GM23338 (cell line): Measurements from ENCODE around the gene GADD45A. TPM values are rescaled to one million over a fixed set of nuclear protein-coding genes. Genes with fewer than 3 reads are reported as not detected.

Experiments
- ATAC-seq: fragments of 200-7000 bp; cut with Tn5 transposase; 3 replicates; pipeline ENCODE4 v1.9.1; 2020
- DNase-seq: peaks from one replicate; pipeline ENCODE4 v3.0.0-alpha.2; 2015; ENCODE audit warnings: low spot score
- H2AFZ ChIP-seq: fragments of 200-600 bp; sonication (generic); 2 replicates; pipeline ENCODE4 v1.8.0; 2016; ENCODE audit warnings: antibody characterized with exemption, mild to moderate bottlenecking, moderate library complexity
- H3F3A ChIP-seq: fragments of 200-600 bp; sonication (generic); replicated peaks from 2 replicates; pipeline ENCODE4 v1.8.0; 2017; ENCODE audit warnings: antibody characterized with exemption, mixed run types, low read depth
- H3K27ac ChIP-seq: fragments of 200-600 bp; sonication (generic); 2 replicates; pipeline ENCODE4 v1.6.1; 2016; ENCODE audit warnings: low read depth
- H3K27me3 ChIP-seq: fragments of 200-600 bp; sonication (generic); 2 replicates; pipeline ENCODE4 v1.8.0; 2016; ENCODE audit warnings: mild to moderate bottlenecking, mixed run types, moderate library complexity; ENCODE audit not compliant: insufficient read depth
- H3K36me3 ChIP-seq: fragments of 200-600 bp; sonication (generic); 2 replicates; pipeline ENCODE4 v1.8.0; 2016; ENCODE audit warnings: mild to moderate bottlenecking; ENCODE audit not compliant: insufficient read depth
- H3K4me1 ChIP-seq: fragments of 200-600 bp; sonication (generic); 2 replicates; pipeline ENCODE4 v1.8.0; 2016; ENCODE audit warnings: mild to moderate bottlenecking, moderate library complexity; ENCODE audit not compliant: insufficient read depth
- H3K4me2 ChIP-seq: fragments of 200-600 bp; sonication (generic); 2 replicates; pipeline ENCODE4 v1.7.1; 2017; ENCODE audit warnings: mixed run types
- H3K4me3 ChIP-seq: fragments of 200-600 bp; sonication (generic); 2 replicates; pipeline ENCODE4 v1.6.1; 2016; ENCODE audit warnings: mixed run types
- H3K79me2 ChIP-seq: fragments of 200-600 bp; sonication (generic); replicated peaks from 2 replicates; pipeline ENCODE4 v1.8.0; 2017; ENCODE audit warnings: mild to moderate bottlenecking; ENCODE audit not compliant: insufficient read depth
- H3K9me2 ChIP-seq: fragments of 200-600 bp; sonication (generic); 2 replicates; pipeline ENCODE4 v1.8.0; 2017; ENCODE audit not compliant: insufficient read depth
- H4K20me1 ChIP-seq: fragments of 200-600 bp; sonication (generic); replicated peaks from 2 replicates; pipeline ENCODE4 v1.8.0; 2017; ENCODE audit warnings: mild to moderate bottlenecking; ENCODE audit not compliant: insufficient read depth
- H3K27ac Mint-ChIP-seq: 2 replicates; pipeline ENCODE4 v1.8.0; 2020; ENCODE audit warnings: inconsistent platforms, mild to moderate bottlenecking, moderate library complexity, mixed read lengths
- H3K27me3 Mint-ChIP-seq: 3 replicates; pipeline ENCODE4 v1.8.0; 2022; ENCODE audit warnings: low read depth, mild to moderate bottlenecking, moderate library complexity, mixed read lengths, inconsistent platforms; ENCODE audit not compliant: insufficient read depth, poor library complexity
- H3K36me3 Mint-ChIP-seq: 3 replicates; pipeline ENCODE4 v1.8.0; 2021; ENCODE audit warnings: low read depth, mild to moderate bottlenecking, inconsistent platforms, moderate library complexity, mixed read lengths
- H3K4me1 Mint-ChIP-seq: 3 replicates; pipeline ENCODE4 v1.8.0; 2020; ENCODE audit warnings: mild to moderate bottlenecking, inconsistent platforms, mixed read lengths
- H3K4me3 Mint-ChIP-seq: 3 replicates; pipeline ENCODE4 v1.8.0; 2021; ENCODE audit warnings: moderate library complexity, mild to moderate bottlenecking, inconsistent platforms, mixed read lengths
- H3K9me3 Mint-ChIP-seq: 3 replicates; pipeline ENCODE4 v1.8.0; 2020; ENCODE audit warnings: moderate library complexity, mild to moderate bottlenecking, inconsistent platforms, mixed read lengths
- CREB1 ChIP-seq: fragments of 250-450 bp; sonication (Bioruptor Pico); IDR thresholded peaks from 2 replicates; pipeline ENCODE4 v1.5.0; 2020; ENCODE audit warnings: low read depth, mild to moderate bottlenecking, moderate library complexity
- JUNB ChIP-seq: IDR thresholded peaks from one replicate; pipeline ENCODE4 v1.6.1; 2016; ENCODE audit warnings: antibody characterized with exemption; ENCODE audit not compliant: unreplicated experiment
- NANOG ChIP-seq: IDR thresholded peaks from 2 replicates; pipeline ENCODE4 v1.6.1; 2016; ENCODE audit warnings: antibody characterized with exemption, borderline replicate concordance
- STAT1 ChIP-seq: IDR thresholded peaks from one replicate; pipeline ENCODE4 v1.6.1; 2016; ENCODE audit warnings: antibody characterized with exemption; ENCODE audit not compliant: unreplicated experiment
- ZNF331 ChIP-seq: fragments of 250-450 bp; sonication (Bioruptor Pico); IDR thresholded peaks from 2 replicates; pipeline ENCODE4 v1.5.0; 2020; ENCODE audit warnings: low read depth, mild to moderate bottlenecking, moderate library complexity
- ZNF462 ChIP-seq: fragments of 250-450 bp; sonication (Bioruptor Pico); IDR thresholded peaks from 2 replicates; pipeline ENCODE4 v1.5.0; 2020; ENCODE audit warnings: mild to moderate bottlenecking, moderate library complexity
- polyA plus RNA-seq: library from polyadenylated mRNA; unstranded; fragments of >200 nt; fragmentation: Nextera tagmentation; extraction: Ambion mirVana; gene quantifications from 2 replicates; pipeline ENCODE4 v1.2.1, GENCODE V29; 2016
- total RNA-seq: library from RNA; depleted of rRNA; stranded (reverse); fragments of >200 nt; shearing (Covaris generic); gene quantifications from 2 replicates; pipeline ENCODE4 v1.2.3, GENCODE V29; 2014
- TF ChIP-seq, protein P1 (sequence below): IDR thresholded peaks from one replicate; pipeline ENCODE4 v1.6.1; 2018; ENCODE audit warnings: antibody characterized with exemption; ENCODE audit not compliant: unreplicated experiment
- TF ChIP-seq, protein P2 (sequence below), 2 experiments: fragments of 200-600 bp in 1 of 2; sonication (generic) in 1 of 2; conservative IDR thresholded peaks; 2 replicates each; pipeline versions ENCODE4 v1.5.1 to v1.6.1; 2016 to 2017; ENCODE audit warnings: antibody characterized with exemption in 2 of 2, low read depth in 2 of 2, mild to moderate bottlenecking in 2 of 2, moderate library complexity in 1 of 2

The GADD45A gene
- total and polyA plus RNA-seq, 2 experiments from 2014 or later: 25.9 to 39.5 TPM

DNA sequence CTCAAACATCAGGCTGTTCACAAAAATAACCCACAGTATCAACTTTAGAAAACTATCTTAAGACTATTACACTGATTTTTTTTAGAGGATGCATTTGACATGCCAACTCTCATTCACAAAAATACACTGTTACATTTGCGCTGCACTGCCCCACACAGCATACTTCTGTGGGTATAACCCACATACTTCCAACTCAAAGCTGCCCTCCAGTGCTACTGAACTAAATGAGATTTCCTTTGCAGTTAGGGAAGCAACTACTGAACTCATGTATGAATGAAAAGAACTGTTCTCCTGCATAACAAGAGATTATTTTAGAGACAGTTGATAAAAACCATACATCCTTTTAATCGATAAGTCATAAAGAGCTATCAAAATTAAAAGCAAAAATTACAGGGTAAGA is 25.8 kb upstream of the GADD45A start (continued):
- TF ChIP-seq, protein P1, sequence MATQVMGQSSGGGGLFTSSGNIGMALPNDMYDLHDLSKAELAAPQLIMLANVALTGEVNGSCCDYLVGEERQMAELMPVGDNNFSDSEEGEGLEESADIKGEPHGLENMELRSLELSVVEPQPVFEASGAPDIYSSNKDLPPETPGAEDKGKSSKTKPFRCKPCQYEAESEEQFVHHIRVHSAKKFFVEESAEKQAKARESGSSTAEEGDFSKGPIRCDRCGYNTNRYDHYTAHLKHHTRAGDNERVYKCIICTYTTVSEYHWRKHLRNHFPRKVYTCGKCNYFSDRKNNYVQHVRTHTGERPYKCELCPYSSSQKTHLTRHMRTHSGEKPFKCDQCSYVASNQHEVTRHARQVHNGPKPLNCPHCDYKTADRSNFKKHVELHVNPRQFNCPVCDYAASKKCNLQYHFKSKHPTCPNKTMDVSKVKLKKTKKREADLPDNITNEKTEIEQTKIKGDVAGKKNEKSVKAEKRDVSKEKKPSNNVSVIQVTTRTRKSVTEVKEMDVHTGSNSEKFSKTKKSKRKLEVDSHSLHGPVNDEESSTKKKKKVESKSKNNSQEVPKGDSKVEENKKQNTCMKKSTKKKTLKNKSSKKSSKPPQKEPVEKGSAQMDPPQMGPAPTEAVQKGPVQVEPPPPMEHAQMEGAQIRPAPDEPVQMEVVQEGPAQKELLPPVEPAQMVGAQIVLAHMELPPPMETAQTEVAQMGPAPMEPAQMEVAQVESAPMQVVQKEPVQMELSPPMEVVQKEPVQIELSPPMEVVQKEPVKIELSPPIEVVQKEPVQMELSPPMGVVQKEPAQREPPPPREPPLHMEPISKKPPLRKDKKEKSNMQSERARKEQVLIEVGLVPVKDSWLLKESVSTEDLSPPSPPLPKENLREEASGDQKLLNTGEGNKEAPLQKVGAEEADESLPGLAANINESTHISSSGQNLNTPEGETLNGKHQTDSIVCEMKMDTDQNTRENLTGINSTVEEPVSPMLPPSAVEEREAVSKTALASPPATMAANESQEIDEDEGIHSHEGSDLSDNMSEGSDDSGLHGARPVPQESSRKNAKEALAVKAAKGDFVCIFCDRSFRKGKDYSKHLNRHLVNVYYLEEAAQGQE: no peak
- no peak for TF ChIP-seq JUNB
- TF ChIP-seq, protein P2, sequence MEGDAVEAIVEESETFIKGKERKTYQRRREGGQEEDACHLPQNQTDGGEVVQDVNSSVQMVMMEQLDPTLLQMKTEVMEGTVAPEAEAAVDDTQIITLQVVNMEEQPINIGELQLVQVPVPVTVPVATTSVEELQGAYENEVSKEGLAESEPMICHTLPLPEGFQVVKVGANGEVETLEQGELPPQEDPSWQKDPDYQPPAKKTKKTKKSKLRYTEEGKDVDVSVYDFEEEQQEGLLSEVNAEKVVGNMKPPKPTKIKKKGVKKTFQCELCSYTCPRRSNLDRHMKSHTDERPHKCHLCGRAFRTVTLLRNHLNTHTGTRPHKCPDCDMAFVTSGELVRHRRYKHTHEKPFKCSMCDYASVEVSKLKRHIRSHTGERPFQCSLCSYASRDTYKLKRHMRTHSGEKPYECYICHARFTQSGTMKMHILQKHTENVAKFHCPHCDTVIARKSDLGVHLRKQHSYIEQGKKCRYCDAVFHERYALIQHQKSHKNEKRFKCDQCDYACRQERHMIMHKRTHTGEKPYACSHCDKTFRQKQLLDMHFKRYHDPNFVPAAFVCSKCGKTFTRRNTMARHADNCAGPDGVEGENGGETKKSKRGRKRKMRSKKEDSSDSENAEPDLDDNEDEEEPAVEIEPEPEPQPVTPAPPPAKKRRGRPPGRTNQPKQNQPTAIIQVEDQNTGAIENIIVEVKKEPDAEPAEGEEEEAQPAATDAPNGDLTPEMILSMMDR (conservative IDR thresholded peaks at IDR 0.05; ENCODE audit: low read depth in 2 of 2): no peak
- no peak for TF ChIP-seq ZNF331 (CRISPR knock-in tag)
- TF ChIP-seq NANOG: no peak

- Mint-ChIP-seq H3K4me3 (no peak overlapping the region), H3K27ac (no peak overlapping the region), H3K9me3 (no peaks in the 10 kb centered on the region), H3K36me3 (no peaks in the 10 kb centered on the region), H3K4me1 (no peaks in the 10 kb centered on the region; the same call in 2 of the 3 replicates), H3K27me3 (no peaks in the 10 kb centered on the region)
- no peak overlapping the region for H3K27ac ChIP-seq
- no peaks in the 10 kb centered on the region for H3K4me1 ChIP-seq
- ATAC-seq (no peak), DNase-seq (no peak)
- no peak overlapping the region for H2AFZ ChIP-seq
- H3K36me3 ChIP-seq: no peaks in the 10 kb centered on the region
- no peaks in the 10 kb centered on the region for H3K79me2 ChIP-seq
- H3K27me3 ChIP-seq: no peaks in the 10 kb centered on the region
- H3F3A ChIP-seq: no peaks in the 10 kb centered on the region
- no peak overlapping the region for H3K4me3 ChIP-seq
- H4K20me1 ChIP-seq: no peaks in the 10 kb centered on the region
- no peak overlapping the region for H3K4me2 ChIP-seq
- no peak for TF ChIP-seq ZNF462
- TF ChIP-seq STAT1: no peak
- no peak for TF ChIP-seq CREB1
- TF ChIP-seq JUNB: no peak
- H3K9me2 ChIP-seq: no peaks in the 10 kb centered on the region
Measured at GRCh38 chr1:67662884-67663283, 22.1 kb upstream of the GADD45A start.
